ENCODE data around the gene NBAS. TPM values are rescaled to one million over a fixed set of nuclear protein-coding genes. Genes with fewer than 3 reads are reported as not detected.
A peak's percentile ranks its signal among the peaks of the same experiment; 100 is the strongest.
"Not testable (repeated sequence)": the region's sequence is repeated elsewhere in the genome, so short reads cannot be mapped to it uniquely, and the experiment has no call there.

NBAS gene
- total RNA-seq, 1 experiment from 2014 or later: 35.1 TPM

DNA sequence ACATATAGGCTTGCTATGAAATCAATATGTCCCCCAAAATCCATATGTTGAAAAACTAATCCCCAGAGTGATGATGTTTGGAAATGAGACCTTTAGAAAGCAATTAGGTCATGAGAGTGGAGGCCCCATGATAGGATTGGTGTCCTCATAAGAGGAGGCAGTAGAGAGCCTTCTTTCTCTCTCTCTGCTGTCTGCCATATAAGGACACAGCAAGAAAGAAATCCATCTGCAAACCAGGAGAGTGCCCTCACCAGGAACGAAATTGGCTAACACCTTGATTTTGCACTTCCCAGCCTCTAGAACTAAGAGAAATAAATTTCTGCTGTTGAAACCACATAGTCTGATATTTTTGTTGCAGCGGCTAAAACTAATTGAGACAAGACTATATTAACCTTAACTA is 89.5 kb downstream of the NBAS start:
- peak; percentile 2 for DNase-seq (ENCODE audit: low read depth)

DNA sequence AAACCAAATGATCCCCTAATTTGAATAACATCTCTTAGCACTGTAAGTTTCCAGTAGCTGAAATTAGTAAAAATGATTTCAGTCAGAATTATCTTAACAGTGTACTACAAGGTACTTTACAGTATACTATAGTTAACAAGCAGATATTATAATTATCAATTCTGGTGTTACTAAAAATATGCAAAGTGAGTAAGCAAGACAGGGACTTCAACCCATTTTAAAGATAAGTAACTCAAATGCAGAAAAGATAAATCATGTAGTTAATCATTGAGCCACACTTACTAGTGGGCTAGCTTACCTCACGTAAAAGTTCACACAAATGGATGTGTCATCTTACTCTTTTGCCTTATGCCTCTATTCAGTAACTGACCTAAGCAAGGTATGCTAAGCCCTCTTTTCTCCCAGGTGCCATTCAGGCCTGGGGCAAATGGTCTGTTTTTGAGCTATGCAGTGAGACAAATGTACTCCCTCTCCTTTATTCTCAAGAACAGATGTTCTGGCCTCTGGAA is 101.0 kb downstream of the NBAS start:
- DNase-seq (ENCODE audit: low read depth): no peak

- no peak for DNase-seq (ENCODE audit: low read depth)
These were observed 102.9 kb downstream of the NBAS start for GRCh38 chr2:15458277-15458676.

DNA sequence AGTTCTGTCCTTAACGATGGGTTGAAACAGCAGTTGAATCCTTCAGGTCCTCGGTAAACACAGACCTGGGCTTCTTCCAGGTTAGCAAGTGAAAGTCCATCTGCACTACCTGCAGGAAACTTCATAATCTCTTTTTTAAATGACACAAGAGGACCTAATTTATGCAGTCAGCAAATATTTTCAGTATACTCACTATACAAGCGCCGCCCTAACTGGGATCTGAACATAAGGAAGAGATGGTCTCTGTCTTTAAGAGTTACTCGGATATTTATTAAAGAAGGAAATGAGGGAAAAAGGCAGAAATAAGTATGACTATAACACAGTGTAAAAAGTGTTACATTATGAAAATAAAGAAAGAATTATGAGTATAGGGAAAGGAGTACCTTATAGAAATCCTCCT is 103.3 kb downstream of the NBAS start:
- DNase-seq (ENCODE audit: low read depth): no peak

GRCh38 chr2:15456352-15456751 is 104.8 kb downstream of the NBAS start:
- no peak for DNase-seq (ENCODE audit: low read depth)

GRCh38 chr2:15450808-15451207 is 110.3 kb downstream of the NBAS start:
- DNase-seq (ENCODE audit: low read depth): no peak

GRCh38 chr2:15449556-15450236 is 111.4 kb downstream of the NBAS start:
- peak; percentile 8 for DNase-seq (ENCODE audit: low read depth)

DNA sequence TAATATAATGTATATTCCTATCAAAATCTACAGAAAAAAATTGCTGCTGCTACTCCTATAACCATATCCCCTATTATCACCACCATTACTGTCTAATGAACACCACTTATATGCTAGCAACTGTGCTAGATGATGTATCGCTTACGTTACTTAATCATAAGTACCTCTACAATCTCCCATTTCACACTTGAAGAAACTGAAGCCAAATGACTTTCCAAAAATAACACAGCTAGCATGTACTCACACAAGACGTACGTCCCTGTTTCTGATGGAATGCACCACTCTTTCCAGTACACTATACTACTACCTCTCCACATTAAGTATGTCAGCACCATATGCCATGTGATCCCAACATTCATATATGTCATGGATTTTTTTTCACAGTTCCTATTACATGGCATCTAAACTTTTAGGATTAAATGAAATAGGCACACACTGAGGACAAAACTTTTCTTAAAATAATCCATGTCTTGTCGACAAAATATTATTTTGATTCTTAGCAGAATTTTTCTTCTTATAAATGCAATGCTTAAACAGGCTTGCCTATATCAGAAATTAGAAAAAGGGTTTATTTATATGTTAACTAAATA is 112.8 kb downstream of the NBAS start:
- DNase-seq (ENCODE audit: low read depth): no peak

DNA sequence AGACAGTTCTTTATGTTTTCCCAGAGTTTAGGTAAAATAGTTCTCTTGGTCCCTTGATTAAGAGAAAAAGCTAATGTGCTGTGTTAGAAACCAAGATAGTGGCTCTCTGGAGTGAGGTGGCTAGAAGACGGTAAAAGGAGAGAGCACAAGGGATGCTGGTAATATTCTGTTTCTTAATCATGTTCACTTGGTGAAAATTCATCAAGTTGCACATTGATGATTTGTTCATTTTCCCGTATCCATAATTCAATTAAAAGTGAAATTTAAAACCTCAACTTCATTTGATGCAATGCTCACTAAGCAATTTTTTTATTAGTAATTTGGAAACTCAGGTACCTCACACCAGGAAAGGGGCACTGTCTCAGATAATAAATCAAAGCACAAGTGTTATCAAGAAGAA is 113.8 kb downstream of the NBAS start:
- no peak for DNase-seq (ENCODE audit: low read depth)

DNA sequence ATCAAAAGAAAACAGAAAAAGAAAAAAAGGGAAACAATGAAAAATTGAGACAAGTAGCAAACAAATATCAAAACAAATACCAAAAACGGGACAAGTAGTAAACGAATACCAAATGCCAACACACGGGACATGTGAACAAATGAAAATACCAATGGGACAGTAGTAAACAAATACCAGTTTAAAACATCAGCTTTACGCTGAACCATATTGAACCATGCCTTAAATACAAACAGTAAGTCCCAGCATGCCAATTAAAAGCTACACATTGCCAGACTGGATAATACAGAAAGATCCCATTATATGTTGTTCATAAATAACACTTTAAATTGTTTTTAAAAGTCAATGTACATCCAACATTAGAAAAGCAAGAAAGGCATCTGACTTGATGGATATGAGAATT is 114.2 kb downstream of the NBAS start:
- no peak for DNase-seq (ENCODE audit: low read depth)

DNA sequence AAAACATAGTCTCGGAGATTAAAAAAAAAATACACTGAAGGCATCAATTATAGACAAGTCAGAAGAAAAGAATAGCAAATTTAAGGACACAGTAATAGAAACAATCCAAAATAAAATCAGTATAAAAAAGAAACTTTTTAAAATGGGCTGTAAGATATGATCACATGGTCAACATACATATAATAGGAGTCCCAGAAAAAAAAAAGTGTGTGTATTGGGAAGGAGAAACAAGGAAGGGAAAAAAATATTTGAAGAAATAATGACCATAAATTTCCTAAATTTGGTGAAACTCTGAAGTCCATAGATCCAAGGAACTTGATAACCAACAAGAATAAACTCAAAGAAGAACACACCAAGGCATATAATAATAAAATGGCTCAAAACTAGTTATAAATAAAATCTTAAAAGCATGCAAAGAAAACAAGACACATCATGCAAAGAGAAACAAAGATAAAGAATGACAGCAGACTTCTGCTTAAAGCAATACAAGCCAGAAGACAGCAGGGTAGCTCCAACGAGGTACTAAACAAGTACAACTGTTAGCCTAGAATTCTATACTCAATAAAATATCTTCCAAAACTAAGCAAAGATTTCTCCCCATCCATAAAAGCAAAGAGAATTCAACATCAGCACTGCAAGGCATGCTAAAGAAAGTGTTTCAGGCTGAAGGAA is 115.1 kb downstream of the NBAS start:
- no peak for DNase-seq (ENCODE audit: low read depth)

DNA sequence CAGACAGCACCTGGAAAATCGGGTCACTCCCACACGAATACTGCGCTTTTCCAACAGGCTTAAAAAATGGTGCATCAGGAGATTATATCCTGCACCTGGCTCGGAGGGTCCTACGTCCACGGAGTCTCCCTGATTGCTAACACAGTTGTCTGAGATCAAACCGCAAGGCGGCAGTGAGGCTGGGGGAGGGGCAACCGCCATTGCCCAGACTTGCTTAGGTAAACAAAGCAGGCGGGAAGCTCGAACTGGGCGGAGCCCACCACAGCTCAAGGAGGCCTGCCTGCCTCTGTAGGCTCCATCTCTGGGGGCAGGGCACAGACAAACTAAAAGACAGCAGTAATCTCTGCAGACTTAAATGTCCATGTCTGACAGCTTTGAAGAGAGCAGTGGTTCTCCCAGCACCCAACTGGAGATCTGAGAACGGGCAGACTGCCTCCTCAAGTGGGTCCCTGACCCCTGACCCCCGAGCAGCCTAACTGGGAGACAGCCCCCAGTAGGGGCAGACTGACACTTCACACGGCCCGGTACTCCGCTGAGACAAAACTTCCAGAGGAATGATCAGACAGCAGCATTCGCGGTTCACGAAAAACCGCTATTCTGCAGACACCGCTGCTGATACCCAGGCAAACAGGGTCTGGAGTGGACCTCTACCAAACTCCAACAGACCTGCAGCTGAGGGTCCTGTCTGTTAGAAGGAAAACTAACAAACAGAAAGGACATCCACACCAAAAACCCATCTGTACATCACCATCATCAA is 121.2 kb downstream of the NBAS start:
- not testable (repeated sequence) for DNase-seq (ENCODE audit: low read depth)

DNA sequence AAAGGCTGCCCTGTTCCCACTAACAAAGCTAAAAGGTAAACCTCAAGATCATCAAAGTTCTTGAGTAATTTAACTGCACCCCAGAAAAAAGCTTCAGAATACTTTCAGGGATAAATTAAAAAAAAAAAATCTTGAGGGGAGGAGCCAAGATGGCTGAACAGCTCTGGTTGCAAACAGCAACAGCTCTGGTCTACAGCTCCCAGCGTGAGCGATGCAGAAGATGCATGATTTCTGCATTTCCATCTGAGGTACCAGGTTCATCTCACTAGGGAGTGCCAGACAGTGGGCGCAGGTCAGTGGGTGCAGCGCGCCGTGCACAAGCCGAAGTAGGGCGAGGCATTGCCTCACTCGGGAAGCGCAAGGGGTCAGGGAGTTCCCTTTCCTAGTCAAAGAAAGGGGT is 121.8 kb downstream of the NBAS start:
- DNase-seq (ENCODE audit: low read depth): not testable (repeated sequence)

GRCh38 chr2:15436195-15436594 is 124.9 kb downstream of the NBAS start:
- DNase-seq (ENCODE audit: low read depth): no peak

DNA sequence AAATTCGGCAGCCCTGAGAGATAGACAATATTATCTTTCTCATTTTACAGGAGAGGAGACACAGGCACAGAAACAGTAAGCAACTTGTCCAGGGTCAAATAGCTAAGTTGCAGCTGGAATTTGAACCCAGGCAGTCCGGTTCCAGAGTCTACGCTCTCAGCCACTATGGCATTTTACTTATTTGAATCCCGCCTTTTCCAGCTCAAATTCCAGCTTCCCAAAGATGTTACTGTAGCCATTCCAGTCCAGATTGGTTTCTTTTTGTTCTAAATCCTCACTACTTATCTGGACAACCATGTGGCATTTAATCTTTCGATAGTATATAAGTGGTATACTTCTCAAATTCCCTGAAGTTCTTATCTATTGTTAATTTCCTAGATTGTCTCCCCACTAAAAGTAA is 125.7 kb downstream of the NBAS start:
- no peak for DNase-seq (ENCODE audit: low read depth)

DNA sequence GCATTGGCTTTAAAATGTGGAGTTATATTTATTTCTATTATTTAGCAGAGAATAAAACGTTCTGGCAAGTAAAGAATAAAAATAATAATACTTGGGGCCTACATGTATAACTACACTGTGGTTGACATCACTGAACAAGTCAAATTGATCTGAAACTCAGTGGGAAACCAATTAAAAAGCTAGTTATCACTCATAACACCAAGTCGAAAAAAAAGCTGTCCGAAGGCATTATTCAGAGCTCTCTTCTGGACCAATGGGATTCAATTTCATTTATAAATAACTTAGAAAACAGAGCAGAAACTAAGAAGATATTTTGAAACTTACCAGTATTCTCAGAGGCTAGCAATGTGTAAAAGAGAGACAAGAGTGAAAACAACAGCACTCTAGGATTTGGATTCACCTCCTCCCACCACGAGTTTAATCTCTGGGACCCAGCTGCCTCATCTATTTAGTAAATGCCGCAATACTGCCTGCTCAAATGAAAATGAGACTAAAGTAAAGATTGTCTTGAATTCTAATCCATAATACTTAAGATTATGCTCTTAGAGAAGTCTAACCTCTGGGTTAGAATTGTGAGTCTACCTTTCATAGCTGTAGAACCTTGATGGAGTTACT is 128.4 kb downstream of the NBAS start:
- no peak for DNase-seq (ENCODE audit: low read depth)

GRCh38 chr2:15429032-15429431 is 132.1 kb downstream of the NBAS start:
- DNase-seq (ENCODE audit: low read depth): no peak

DNA sequence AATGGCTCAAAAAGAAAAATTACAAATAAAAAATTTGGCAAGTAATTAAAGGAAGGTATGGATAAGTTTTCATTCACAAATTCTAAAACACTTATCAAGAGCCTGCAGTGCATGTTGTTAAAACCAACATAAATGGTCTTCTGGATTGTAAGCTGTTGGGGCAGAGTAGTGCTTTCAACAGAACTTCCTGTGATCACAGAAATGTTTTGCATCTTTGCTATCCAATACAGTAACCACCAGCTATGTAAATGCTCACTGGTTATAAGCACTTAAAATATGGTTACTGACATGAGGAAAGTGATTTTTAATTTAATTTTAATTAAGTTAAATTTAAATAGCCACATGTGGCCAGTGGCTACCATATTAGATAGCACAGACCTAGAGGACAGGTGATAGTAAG is 133.1 kb downstream of the NBAS start:
- no peak for DNase-seq (ENCODE audit: low read depth)

GRCh38 chr2:15426606-15427005 is 134.5 kb downstream of the NBAS start:
- DNase-seq (ENCODE audit: low read depth): no peak

GRCh38 chr2:15425712-15426111 is 135.4 kb downstream of the NBAS start:
- DNase-seq (ENCODE audit: low read depth): no peak

DNA sequence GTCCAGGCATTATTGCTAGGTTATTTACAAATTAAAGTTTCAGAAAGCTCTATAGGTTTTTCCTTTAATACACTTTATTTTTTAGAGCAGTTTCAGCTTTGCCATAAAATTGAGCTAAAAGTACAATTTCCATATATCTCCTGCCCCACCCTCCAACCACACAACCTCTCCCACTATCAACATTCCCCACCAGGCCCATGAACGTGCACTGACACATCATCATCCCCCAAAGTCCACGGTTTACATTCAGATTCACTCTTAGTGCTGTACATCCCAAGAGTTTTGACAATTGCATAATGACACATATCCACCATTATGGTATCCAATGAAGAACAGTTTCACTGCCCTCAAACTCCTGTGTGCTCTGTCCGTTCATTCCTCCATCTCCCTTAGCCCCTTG is 139.4 kb downstream of the NBAS start:
- no peak for DNase-seq (ENCODE audit: low read depth)

GRCh38 chr2:15415748-15416147 is 145.4 kb downstream of the NBAS start:
- no peak for DNase-seq (ENCODE audit: low read depth)

Measured in LHCN-M2 (cell line).